PC-3 (cell line): Measurements from ENCODE around the gene TTF2. TPM values are rescaled to one million over a fixed set of nuclear protein-coding genes. Genes with fewer than 3 reads are reported as not detected.

Experiments
- ATAC-seq: fragments of 200-7000 bp; cut with Tn5 transposase; 2 replicates; pipeline ENCODE4 v1.9.1; 2020; ENCODE audit warnings: mild to moderate bottlenecking, moderate library complexity
- BruUV-seq: library from RNA; stranded (reverse); fragments of 400-500 nt; replicated peaks from 2 replicates; lab custom pipeline; 2021; lab: Mats Ljungman, UMichigan
- CTCF ChIA-PET: fragments of 300-600 bp; sonication (Branson Sonifier 250); formaldehyde crosslinking; loops from one replicate; lab custom pipeline; 2022; ENCODE audit warnings: antibody characterized with exemption; lab: Charles Lee
- POLR2A ChIA-PET: fragments of 300-600 bp; sonication (Branson Sonifier 250); formaldehyde crosslinking; loops from one replicate; lab custom pipeline; 2022; ENCODE audit warnings: antibody characterized with exemption; ENCODE audit not compliant: unreplicated experiment; lab: Charles Lee
- DNase-seq: peaks from one replicate; pipeline ENCODE4 v3.0.0-alpha.2; 2015
- H2AFZ ChIP-seq: fragments of 300-600 bp; sonication (generic); 2 replicates; pipeline ENCODE4 v1.6.0; 2016; ENCODE audit warnings: antibody characterized with exemption, low read length
- H3F3A ChIP-seq: fragments of 300-600 bp; sonication (generic); one replicate; pipeline ENCODE4 v1.6.0; 2017; ENCODE audit warnings: antibody characterized with exemption, low read length, control low read depth, mild to moderate bottlenecking; ENCODE audit not compliant: unreplicated experiment
- H3K27ac ChIP-seq: fragments of 300-600 bp; sonication (generic); 2 replicates; pipeline ENCODE4 v1.5.1; 2016; ENCODE audit warnings: mild to moderate bottlenecking, low read length
- H3K27me3 ChIP-seq: fragments of 300-600 bp; sonication (generic); 2 replicates; pipeline ENCODE4 v1.6.1; 2016; ENCODE audit warnings: low read length, mixed read lengths
- H3K36me3 ChIP-seq: fragments of 300-600 bp; sonication (generic); 2 replicates; pipeline ENCODE4 v1.6.1; 2016; ENCODE audit warnings: low read depth, mixed run types, low read length, mixed read lengths
- H3K4me1 ChIP-seq: fragments of 300-600 bp; sonication (generic); 2 replicates; pipeline ENCODE4 v1.5.1; 2016; ENCODE audit warnings: low read length; ENCODE audit not compliant: insufficient read depth
- H3K4me2 ChIP-seq: fragments of 300-600 bp; sonication (generic); 2 replicates; pipeline ENCODE4 v1.6.0; 2016; ENCODE audit warnings: low read length
- H3K4me3 ChIP-seq: fragments of 300-600 bp; sonication (generic); 2 replicates; pipeline ENCODE4 v1.5.1; 2016; ENCODE audit warnings: mild to moderate bottlenecking, low read length, mixed read lengths
- H3K79me2 ChIP-seq: fragments of 300-600 bp; sonication (generic); 2 replicates; pipeline ENCODE4 v1.6.1; 2017; ENCODE audit warnings: low read length, mixed read lengths
- H3K9ac ChIP-seq: fragments of 300-600 bp; sonication (generic); 2 replicates; pipeline ENCODE4 v1.6.0; 2016; ENCODE audit warnings: mild to moderate bottlenecking, low read length
- H3K9me2 ChIP-seq: fragments of 300-600 bp; sonication (generic); replicated peaks from 2 replicates; pipeline ENCODE4 v1.6.1; 2016; ENCODE audit warnings: mixed run types, low read length, mixed read lengths
- H3K9me3 ChIP-seq: fragments of 300-600 bp; sonication (generic); 2 replicates; pipeline ENCODE4 v1.6.1; 2016; ENCODE audit warnings: low read length, mixed read lengths
- H4K20me1 ChIP-seq: fragments of 300-600 bp; sonication (generic); 2 replicates; pipeline ENCODE4 v1.6.1; 2016; ENCODE audit warnings: low read length, mixed read lengths
- CTCF ChIP-seq: fragments of 300-600 bp; sonication (generic); conservative IDR thresholded peaks from 2 replicates; pipeline ENCODE4 v1.5.1; 2017; ENCODE audit warnings: antibody characterized with exemption, low read depth, mild to moderate bottlenecking, low read length
- EZH2 ChIP-seq: fragments of 300-600 bp; sonication (generic); IDR thresholded peaks from one replicate; pipeline ENCODE4 v1.6.1; 2017; ENCODE audit warnings: antibody characterized with exemption, mild to moderate bottlenecking, low read length; ENCODE audit not compliant: unreplicated experiment
- EZH2phosphoT487 ChIP-seq: fragments of 300-600 bp; sonication (generic); IDR thresholded peaks from 2 replicates; pipeline ENCODE4 v1.6.1; 2018; ENCODE audit warnings: mild to moderate bottlenecking, antibody characterized with exemption, low read length, borderline replicate concordance
- intact Hi-C: fragments of 100-400 bp; cut with micrococcal nuclease; formaldehyde crosslinking; loops from 2 replicates; pipeline ENCODE4 v1.9.0; 2023
- total RNA-seq: library from RNA; depleted of rRNA; stranded (reverse); fragments of >200 nt; gene quantifications from 2 replicates; pipeline ENCODE4 v1.2.3, GENCODE V29; 2014

Gene TTF2
- total RNA-seq, 1 experiment from 2014 or later, result 25.1 TPM

- Histone ChIP-seq H3K36me3 (peaks cover 42% of the 10 kb centered on the region), H3K79me2 (no peaks in the 10 kb centered on the region), H3F3A (peaks cover 4% of the 10 kb centered on the region), H3K4me1 (peaks cover 20% of the 10 kb centered on the region), H3K27ac (no peak overlapping the region), H3K9me2 (no peaks in the 10 kb centered on the region), H3K27me3 (no peaks in the 10 kb centered on the region), H4K20me1 (no peaks in the 10 kb centered on the region), H3K9me3 (no peaks in the 10 kb centered on the region), H2AFZ (no peak overlapping the region), H3K4me3 (no peak overlapping the region), H3K9ac (no peak overlapping the region), H3K4me2 (no peak overlapping the region)
- BruUV-seq, result no TSS peak
- no peak for ATAC-seq
- TF ChIP-seq CTCF (no peak), EZH2 (no peak)
- intact Hi-C loops, result no loop called here
- DNase-seq, result no peak
- CTCF ChIA-PET, result no interaction called here
- POLR2A ChIA-PET, result no interaction called here
These were observed 34.9 kb downstream of the TTF2 start for GRCh38 chr1:117094841-117095604.

GRCh38 chr1:117096951-117097408 is 36.9 kb downstream of the TTF2 start:
- CTCF ChIA-PET, result interaction anchor here (1.0 kb wide), 1 partner anchor 29 kb away, joined by 4 read pairs; no protein-coding TSS in a partner anchor
- H3F3A ChIP-seq, result peaks cover 4% of the 10 kb centered on the region
- no peak overlapping the region for H3K4me2 ChIP-seq
- ATAC-seq (no peak), DNase-seq (no peak)
- H3K27me3 ChIP-seq, result no peaks in the 10 kb centered on the region
- BruUV-seq, result no TSS peak
- no peaks in the 10 kb centered on the region for H4K20me1 ChIP-seq
- intact Hi-C loops, result no loop called here
- no peak for TF ChIP-seq EZH2phosphoT487
- no peak for TF ChIP-seq CTCF
- TF ChIP-seq EZH2, result no peak
- peaks cover 20% of the 10 kb centered on the region for H3K4me1 ChIP-seq
- H2AFZ ChIP-seq, result no peak overlapping the region
- H3K36me3 ChIP-seq, result peaks cover 36% of the 10 kb centered on the region
- H3K4me3 ChIP-seq, result no peak overlapping the region
- H3K9me2 ChIP-seq, result no peaks in the 10 kb centered on the region
- H3K79me2 ChIP-seq, result no peaks in the 10 kb centered on the region
- H3K27ac ChIP-seq, result no peak overlapping the region
- H3K9ac ChIP-seq, result no peak overlapping the region
- no peaks in the 10 kb centered on the region for H3K9me3 ChIP-seq
- POLR2A ChIA-PET, result interaction anchor here (0.6 kb wide), 1 partner anchor 188 kb away, joined by 4 read pairs; no protein-coding TSS in a partner anchor

- Histone ChIP-seq H3F3A (peaks cover 4% of the 10 kb centered on the region), H3K9me3 (no peaks in the 10 kb centered on the region), H3K4me1 (peaks cover 17% of the 10 kb centered on the region), H3K9ac (no peak overlapping the region), H2AFZ (no peak overlapping the region), H3K4me2 (no peak overlapping the region), H3K27ac (no peak overlapping the region), H4K20me1 (no peaks in the 10 kb centered on the region), H3K9me2 (no peaks in the 10 kb centered on the region), H3K36me3 (peaks cover 40% of the 10 kb centered on the region), H3K79me2 (no peaks in the 10 kb centered on the region), H3K27me3 (no peaks in the 10 kb centered on the region), H3K4me3 (no peak overlapping the region)
- BruUV-seq, result no TSS peak
- TF ChIP-seq EZH2phosphoT487 (no peak), CTCF (no peak), EZH2 (no peak)
- CTCF ChIA-PET, result interaction anchor here (0.5 to 1.0 kb wide), 2 partner anchors 30 to 31 kb away, joined by 4 read pairs; no protein-coding TSS in a partner anchor
- intact Hi-C loops, result no loop called here
- DNase-seq (no peak), ATAC-seq (no peak)
- POLR2A ChIA-PET, result interaction anchor here (0.6 kb wide), 1 partner anchor 187 kb away, joined by 4 read pairs; no protein-coding TSS in a partner anchor
These were observed 37.3 kb downstream of the TTF2 start for GRCh38 chr1:117097443-117097842.
